Measurements from ENCODE around the gene KRT7.
A peak's percentile ranks its signal among the peaks of the same experiment; 100 is the strongest.

The KRT7 gene

GRCh38 chr12:52232674-52233461 lies at the start of gene KRT7:
Gene KRT7, plus strand, starts transcription at chr12:52233243. Its CDS starts 54 bp downstream, at chr12:52233297.
- DNase-seq (ENCODE audit: low read depth), result no peak

GRCh38 chr12:52183544-52183910 lies 49.5 kb upstream of the KRT7 start:
- no peak for DNase-seq (ENCODE audit: low read depth)

GRCh38 chr12:52183971-52184370 lies 49.1 kb upstream of the KRT7 start:
- no peak for DNase-seq (ENCODE audit: low read depth)

- no peak for DNase-seq (ENCODE audit: low read depth)
Measured at GRCh38 chr12:52184813-52185212, 48.2 kb upstream of the KRT7 start.

GRCh38 chr12:52185400-52185967 lies 47.6 kb upstream of the KRT7 start:
- DNase-seq (ENCODE audit: low read depth), result no peak

- DNase-seq (ENCODE audit: low read depth), result peak; percentile 70
Measured at GRCh38 chr12:52186118-52186840, 46.8 kb upstream of the KRT7 start.

GRCh38 chr12:52187206-52187605 lies 45.8 kb upstream of the KRT7 start:
- no peak for DNase-seq (ENCODE audit: low read depth)

- no peak for DNase-seq (ENCODE audit: low read depth)
Measured at GRCh38 chr12:52187640-52188039, 45.4 kb upstream of the KRT7 start.

GRCh38 chr12:52188658-52189057 lies 44.4 kb upstream of the KRT7 start:
- no peak for DNase-seq (ENCODE audit: low read depth)

- no peak for DNase-seq (ENCODE audit: low read depth)
Measured at GRCh38 chr12:52189376-52190174, 43.5 kb upstream of the KRT7 start.

- DNase-seq (ENCODE audit: low read depth), result no peak
Measured at GRCh38 chr12:52190860-52191729, 41.9 kb upstream of the KRT7 start.

- DNase-seq (ENCODE audit: low read depth), result peak; percentile 97
Measured at GRCh38 chr12:52191841-52192791, 40.9 kb upstream of the KRT7 start, which contains the start of gene KRT80. Gene KRT80, minus strand, starts transcription at chr12:52192014. Its CDS starts 112 bp downstream, at chr12:52191902.

GRCh38 chr12:52193532-52193931 lies 39.5 kb upstream of the KRT7 start:
- no peak for DNase-seq (ENCODE audit: low read depth)

GRCh38 chr12:52193991-52194390 lies 39.1 kb upstream of the KRT7 start:
- no peak for DNase-seq (ENCODE audit: low read depth)

GRCh38 chr12:52195065-52195730 lies 37.8 kb upstream of the KRT7 start:
- no peak for DNase-seq (ENCODE audit: low read depth)

- DNase-seq (ENCODE audit: low read depth), result no peak
Measured at GRCh38 chr12:52197371-52198231, 35.4 kb upstream of the KRT7 start.

GRCh38 chr12:52198454-52199215 lies 34.4 kb upstream of the KRT7 start:
- no peak for DNase-seq (ENCODE audit: low read depth)

All from non-pigmented ciliary epithelial cell (primary cell).